ENCODE measurements around the gene ATR.
"Not testable (repeated sequence)": the region's sequence is repeated elsewhere in the genome, so short reads cannot be mapped to it uniquely, and the experiment has no call there.

The ATR gene

DNA sequence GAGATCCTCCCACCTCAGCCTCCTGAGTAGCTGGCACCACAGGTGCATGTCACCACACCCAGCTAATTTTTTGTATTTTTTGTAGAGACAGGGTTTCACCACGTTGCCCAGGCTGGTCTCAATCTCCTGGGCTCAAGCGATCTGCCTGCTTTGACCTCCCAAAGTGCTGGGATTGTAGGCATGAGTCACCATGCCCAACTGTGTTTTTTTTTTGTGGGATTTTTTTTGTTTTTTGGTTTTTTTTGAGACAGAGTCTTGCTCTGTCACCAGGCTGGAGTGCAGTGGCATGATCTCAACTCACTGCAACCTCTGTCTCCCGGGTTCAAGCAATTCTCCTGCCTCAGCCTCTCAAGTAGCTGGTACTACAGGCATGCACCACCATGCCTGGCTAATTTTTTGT lies 9.1 kb downstream of the ATR start:
- WGBS, 2 experiments = 88 to 94% methylated on average over 3 of the region's 3 CpGs
- not testable (repeated sequence) for H3K9me3 ChIP-seq (ENCODE audit: control insufficient read depth, low read length); H3K27ac ChIP-seq (ENCODE audit: insufficient read depth, low read depth, low read length, poor library complexity, severe bottlenecking); H3K36me3 ChIP-seq (ENCODE audit: control insufficient read depth, insufficient read depth, low read length); H3K4me3 ChIP-seq (ENCODE audit: insufficient read depth, low read depth, low read length); H3K4me1 ChIP-seq (ENCODE audit: control insufficient read depth, insufficient read depth, low read length); H3K27me3 ChIP-seq (ENCODE audit: control insufficient read depth, insufficient read depth, low read length, poor library complexity, severe bottlenecking)

DNA sequence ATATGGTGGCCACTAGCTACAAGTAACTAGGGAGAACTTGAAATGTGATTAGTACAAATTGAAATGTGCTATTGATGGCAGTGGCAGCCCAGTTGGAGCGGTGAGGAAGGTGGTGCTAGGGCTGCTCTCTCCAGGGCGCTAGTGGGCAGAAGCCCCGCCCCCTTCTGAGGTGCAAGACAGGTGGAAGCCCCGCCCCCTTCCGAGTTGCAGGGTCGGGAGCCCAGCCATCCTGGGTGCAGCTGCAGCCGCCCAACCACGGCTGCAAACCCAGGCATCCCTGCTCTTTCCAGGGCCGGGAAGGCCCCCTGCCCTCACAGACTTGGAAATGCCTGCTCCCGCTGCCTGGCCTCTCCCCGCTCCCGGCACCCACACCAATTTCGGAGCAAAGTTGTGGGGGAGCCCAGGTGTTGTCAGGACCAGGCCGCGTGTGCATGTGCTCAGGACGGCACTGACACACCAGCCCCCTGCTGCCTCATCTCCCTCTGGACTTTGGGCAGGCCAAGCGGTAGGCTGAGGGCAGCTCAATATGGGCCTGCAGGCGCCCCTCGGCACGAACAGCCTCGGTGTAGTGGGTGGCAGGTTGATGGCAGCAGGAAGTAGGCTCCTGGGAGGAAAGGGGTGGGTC lies 10.0 kb downstream of the ATR start:
- H3K9me3 ChIP-seq (ENCODE audit: control insufficient read depth, low read length) = no peaks in the 10 kb centered on the region
- H3K27ac ChIP-seq (ENCODE audit: insufficient read depth, low read depth, low read length, poor library complexity, severe bottlenecking) = no peak overlapping the region
- H3K36me3 ChIP-seq (ENCODE audit: control insufficient read depth, insufficient read depth, low read length) = no peaks in the 10 kb centered on the region
- H3K4me3 ChIP-seq (ENCODE audit: insufficient read depth, low read depth, low read length) = no peak overlapping the region
- no peaks in the 10 kb centered on the region for H3K4me1 ChIP-seq (ENCODE audit: control insufficient read depth, insufficient read depth, low read length)
- 90% methylated on average over 21 of the region's 21 CpGs for WGBS, 2 experiments
- H3K27me3 ChIP-seq (ENCODE audit: control insufficient read depth, insufficient read depth, low read length, poor library complexity, severe bottlenecking) = no peaks in the 10 kb centered on the region

DNA sequence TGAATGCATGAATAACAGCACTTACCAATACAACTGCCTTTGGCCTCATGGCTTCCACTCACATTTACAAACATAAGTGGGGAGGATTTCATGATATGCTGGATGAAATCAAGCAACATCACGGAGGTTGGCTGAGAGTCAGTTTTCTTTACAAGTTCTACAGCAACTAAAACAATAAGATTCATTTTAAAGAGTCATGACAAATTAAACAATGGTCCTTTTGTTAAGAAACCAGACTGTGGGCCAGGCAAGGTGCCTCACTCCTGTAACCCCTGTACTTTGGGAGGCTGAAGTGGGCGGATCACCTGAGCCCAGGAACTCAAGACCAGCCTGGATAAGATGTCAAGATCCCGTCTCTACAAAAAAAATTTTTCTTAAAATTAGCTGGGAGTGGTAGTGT lies 12.4 kb downstream of the ATR start:
- Histone ChIP-seq H3K27me3 (ENCODE audit: control insufficient read depth, insufficient read depth, low read length, poor library complexity, severe bottlenecking) (no peaks in the 10 kb centered on the region), H3K27ac (ENCODE audit: insufficient read depth, low read depth, low read length, poor library complexity, severe bottlenecking) (no peak overlapping the region), H3K36me3 (ENCODE audit: control insufficient read depth, insufficient read depth, low read length) (no peaks in the 10 kb centered on the region), H3K9me3 (ENCODE audit: control insufficient read depth, low read length) (no peaks in the 10 kb centered on the region), H3K4me1 (ENCODE audit: control insufficient read depth, insufficient read depth, low read length) (no peaks in the 10 kb centered on the region), H3K4me3 (ENCODE audit: insufficient read depth, low read depth, low read length) (no peak overlapping the region)
- WGBS, 2 experiments = 81 to 90% methylated on average over 3 of the region's 3 CpGs

DNA sequence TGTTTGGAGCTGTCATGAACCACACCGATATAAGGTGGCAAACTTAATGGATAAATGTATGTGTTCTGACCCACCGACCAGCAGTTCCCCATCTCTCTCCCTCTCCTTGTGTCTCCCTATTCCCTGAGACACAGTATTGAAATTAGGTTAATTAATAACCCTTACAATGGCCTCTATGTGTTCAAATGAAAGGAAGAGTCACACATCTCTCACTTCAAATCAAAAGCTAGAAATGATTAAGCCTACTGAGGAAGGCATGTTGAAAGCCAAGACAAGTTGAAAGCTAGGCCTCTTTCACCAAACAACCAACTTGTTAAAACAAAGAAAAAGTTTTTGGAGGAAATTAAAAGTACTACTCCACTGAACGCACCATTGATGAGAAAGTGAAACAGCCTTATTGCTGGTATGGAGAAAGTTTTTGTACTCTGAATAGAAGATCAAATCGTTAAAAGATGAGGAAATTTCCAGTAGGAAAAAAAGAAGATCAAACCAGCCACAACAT lies 15.0 kb downstream of the ATR start:
- no peaks in the 10 kb centered on the region for H3K27me3 ChIP-seq (ENCODE audit: control insufficient read depth, insufficient read depth, low read length, poor library complexity, severe bottlenecking)
- 93 to 100% methylated on average over 3 of the region's 4 CpGs for WGBS, 2 experiments
- no peaks in the 10 kb centered on the region for H3K4me1 ChIP-seq (ENCODE audit: control insufficient read depth, insufficient read depth, low read length)
- H3K4me3 ChIP-seq (ENCODE audit: insufficient read depth, low read depth, low read length) = no peak overlapping the region
- H3K9me3 ChIP-seq (ENCODE audit: control insufficient read depth, low read length) = no peaks in the 10 kb centered on the region
- no peak overlapping the region for H3K27ac ChIP-seq (ENCODE audit: insufficient read depth, low read depth, low read length, poor library complexity, severe bottlenecking)
- no peaks in the 10 kb centered on the region for H3K36me3 ChIP-seq (ENCODE audit: control insufficient read depth, insufficient read depth, low read length)

DNA sequence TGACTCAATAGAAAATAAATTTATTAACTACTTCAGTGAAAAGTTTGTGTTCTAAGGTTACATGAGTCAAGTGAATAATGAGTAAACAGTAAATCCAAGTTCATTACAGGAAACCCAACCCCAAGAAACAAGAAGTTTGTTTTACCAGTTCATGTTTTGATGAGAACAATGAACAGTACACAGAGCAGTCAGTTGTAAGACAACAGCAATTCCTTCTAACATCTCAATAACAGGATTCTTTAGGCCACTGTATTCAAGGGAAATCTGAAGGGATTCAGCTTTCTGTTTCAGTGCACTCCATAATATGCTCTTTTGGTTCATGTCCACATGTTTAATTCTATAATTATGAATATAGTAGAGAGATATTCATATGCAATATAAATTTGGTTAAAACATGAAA lies 18.4 kb downstream of the ATR start:
- H3K36me3 ChIP-seq (ENCODE audit: control insufficient read depth, insufficient read depth, low read length) = peaks cover 3% of the 10 kb centered on the region
- H3K4me3 ChIP-seq (ENCODE audit: insufficient read depth, low read depth, low read length) = no peak overlapping the region
- no peaks in the 10 kb centered on the region for H3K9me3 ChIP-seq (ENCODE audit: control insufficient read depth, low read length)
- H3K27me3 ChIP-seq (ENCODE audit: control insufficient read depth, insufficient read depth, low read length, poor library complexity, severe bottlenecking) = no peaks in the 10 kb centered on the region
- no peaks in the 10 kb centered on the region for H3K4me1 ChIP-seq (ENCODE audit: control insufficient read depth, insufficient read depth, low read length)
- no peak overlapping the region for H3K27ac ChIP-seq (ENCODE audit: insufficient read depth, low read depth, low read length, poor library complexity, severe bottlenecking)

DNA sequence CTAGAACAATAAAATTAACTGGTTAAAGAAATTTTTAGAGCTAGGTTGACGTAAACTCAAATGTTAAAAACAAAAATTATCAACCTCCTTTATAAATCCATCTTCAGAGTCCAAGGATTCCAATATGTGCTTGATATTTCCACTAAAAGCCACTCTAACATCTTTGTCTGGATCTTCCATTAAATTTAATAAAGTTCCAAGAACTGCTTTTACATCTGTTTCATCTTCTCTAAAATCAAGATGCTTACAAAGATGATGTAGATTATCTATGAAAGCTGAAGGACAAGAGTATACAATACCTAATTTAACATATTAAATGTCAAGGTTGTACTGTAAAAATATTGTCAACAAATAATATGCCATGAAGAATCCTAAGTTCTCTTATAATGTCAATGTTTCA lies 24.8 kb downstream of the ATR start:
- WGBS, 2 experiments = 93 to 96% methylated on average over 1 of the region's 1 CpG
- no peaks in the 10 kb centered on the region for H3K4me1 ChIP-seq (ENCODE audit: control insufficient read depth, insufficient read depth, low read length)
- H3K27ac ChIP-seq (ENCODE audit: insufficient read depth, low read depth, low read length, poor library complexity, severe bottlenecking) = no peak overlapping the region
- H3K4me3 ChIP-seq (ENCODE audit: insufficient read depth, low read depth, low read length) = no peak overlapping the region
- no peaks in the 10 kb centered on the region for H3K27me3 ChIP-seq (ENCODE audit: control insufficient read depth, insufficient read depth, low read length, poor library complexity, severe bottlenecking)
- peaks cover 16% of the 10 kb centered on the region for H3K36me3 ChIP-seq (ENCODE audit: control insufficient read depth, insufficient read depth, low read length)
- no peaks in the 10 kb centered on the region for H3K9me3 ChIP-seq (ENCODE audit: control insufficient read depth, low read length)

DNA sequence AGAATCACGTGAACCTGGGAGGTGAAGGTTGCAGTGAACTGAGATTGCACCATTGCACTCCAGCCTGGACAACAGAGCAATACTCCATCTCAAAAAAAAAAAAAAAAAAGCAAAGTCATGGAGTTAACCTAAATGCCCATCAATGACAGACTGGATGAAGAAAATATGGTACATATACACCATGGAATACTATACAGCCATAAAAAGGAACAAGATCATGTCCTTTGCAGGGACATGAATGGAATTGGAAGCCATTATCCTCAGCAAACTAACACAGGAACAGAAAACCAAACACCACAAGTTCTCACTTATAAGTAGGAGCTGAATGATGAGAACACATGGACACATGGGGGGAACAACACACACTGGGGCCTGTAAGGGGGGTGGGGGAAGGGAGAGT lies 26.0 kb downstream of the ATR start:
- not testable (repeated sequence) for H3K4me1 ChIP-seq (ENCODE audit: control insufficient read depth, insufficient read depth, low read length); H3K4me3 ChIP-seq (ENCODE audit: insufficient read depth, low read depth, low read length); H3K9me3 ChIP-seq (ENCODE audit: control insufficient read depth, low read length); H3K27me3 ChIP-seq (ENCODE audit: control insufficient read depth, insufficient read depth, low read length, poor library complexity, severe bottlenecking); H3K27ac ChIP-seq (ENCODE audit: insufficient read depth, low read depth, low read length, poor library complexity, severe bottlenecking)
- 100% methylated on average over 1 of the region's 1 CpG for WGBS, 2 experiments
- peaks cover 17% of the 10 kb centered on the region for H3K36me3 ChIP-seq (ENCODE audit: control insufficient read depth, insufficient read depth, low read length)

DNA sequence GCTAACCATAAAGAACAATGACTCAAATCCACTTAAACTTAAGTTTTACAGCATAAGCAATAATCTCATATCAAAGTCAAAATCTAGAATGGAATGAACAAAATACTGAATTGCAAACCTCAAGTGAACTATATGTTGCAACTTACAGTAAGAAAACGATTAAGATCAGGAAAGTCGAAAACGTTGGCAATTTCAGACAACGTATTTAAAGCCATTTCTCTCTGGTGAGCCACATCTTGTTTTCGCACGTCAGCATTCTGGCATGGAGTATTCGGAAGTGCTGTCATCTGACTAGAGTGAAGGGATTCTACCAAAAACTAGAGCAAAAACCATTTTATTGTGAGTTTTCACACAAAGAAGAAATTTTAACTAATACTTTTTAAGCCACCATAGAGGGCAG lies 28.5 kb downstream of the ATR start:
- 91 to 92% methylated on average over 7 of the region's 7 CpGs for WGBS, 2 experiments
- H3K4me3 ChIP-seq (ENCODE audit: insufficient read depth, low read depth, low read length) = no peak overlapping the region
- peaks cover 18% of the 10 kb centered on the region for H3K36me3 ChIP-seq (ENCODE audit: control insufficient read depth, insufficient read depth, low read length)
- no peaks in the 10 kb centered on the region for H3K9me3 ChIP-seq (ENCODE audit: control insufficient read depth, low read length)
- H3K27ac ChIP-seq (ENCODE audit: insufficient read depth, low read depth, low read length, poor library complexity, severe bottlenecking) = no peak overlapping the region
- no peaks in the 10 kb centered on the region for H3K4me1 ChIP-seq (ENCODE audit: control insufficient read depth, insufficient read depth, low read length)
- H3K27me3 ChIP-seq (ENCODE audit: control insufficient read depth, insufficient read depth, low read length, poor library complexity, severe bottlenecking) = no peaks in the 10 kb centered on the region

DNA sequence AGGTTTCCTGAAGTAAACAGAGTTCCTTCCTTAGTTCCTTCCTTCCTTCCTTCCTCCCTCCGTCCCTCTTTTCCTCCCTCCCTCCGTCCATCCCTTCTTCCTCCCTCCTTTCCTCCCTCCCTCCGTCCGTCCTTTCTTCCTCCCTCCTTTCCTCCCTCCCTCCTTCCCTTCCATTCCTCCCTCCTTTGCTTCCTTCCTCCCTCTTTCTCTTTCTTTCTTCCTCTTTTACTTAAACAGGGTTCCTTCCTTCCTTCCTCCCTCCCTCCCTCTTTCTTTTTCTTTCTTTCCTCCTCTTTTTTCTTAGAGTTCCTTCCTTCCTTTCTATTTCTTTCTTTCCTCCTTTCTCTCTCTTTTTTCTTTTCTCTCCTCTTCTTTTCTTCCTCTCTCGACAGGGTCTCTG lies 35.2 kb downstream of the ATR start:
- Histone ChIP-seq H3K9me3 (ENCODE audit: control insufficient read depth, low read length) (no peaks in the 10 kb centered on the region), H3K4me3 (ENCODE audit: insufficient read depth, low read depth, low read length) (no peak overlapping the region), H3K36me3 (ENCODE audit: control insufficient read depth, insufficient read depth, low read length) (peaks cover 5% of the 10 kb centered on the region), H3K27me3 (ENCODE audit: control insufficient read depth, insufficient read depth, low read length, poor library complexity, severe bottlenecking) (no peaks in the 10 kb centered on the region), H3K27ac (ENCODE audit: insufficient read depth, low read depth, low read length, poor library complexity, severe bottlenecking) (no peak overlapping the region), H3K4me1 (ENCODE audit: control insufficient read depth, insufficient read depth, low read length) (no peaks in the 10 kb centered on the region)
- WGBS, 2 experiments = 89 to 93% methylated on average over 5 of the region's 5 CpGs

DNA sequence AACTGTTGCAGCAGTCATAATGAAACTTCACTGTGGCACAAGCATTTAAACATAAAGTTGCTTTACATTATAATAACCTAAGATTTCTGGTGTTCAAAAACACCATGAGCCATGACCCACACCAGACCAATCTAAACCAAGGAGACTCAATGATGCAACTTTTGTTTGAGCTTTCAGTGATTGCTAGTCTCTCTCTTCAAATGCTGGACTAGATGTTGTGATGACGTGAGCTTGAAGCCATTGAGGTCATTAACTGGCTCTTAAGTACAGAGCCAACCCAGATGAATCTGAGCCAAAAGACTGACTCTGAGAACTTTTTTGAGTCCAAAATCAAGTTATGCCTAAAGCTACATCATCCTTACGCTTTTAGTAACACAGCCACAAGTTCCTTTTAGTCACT lies 36.5 kb downstream of the ATR start:
- WGBS, 2 experiments = 94 to 99% methylated on average over 2 of the region's 2 CpGs

DNA sequence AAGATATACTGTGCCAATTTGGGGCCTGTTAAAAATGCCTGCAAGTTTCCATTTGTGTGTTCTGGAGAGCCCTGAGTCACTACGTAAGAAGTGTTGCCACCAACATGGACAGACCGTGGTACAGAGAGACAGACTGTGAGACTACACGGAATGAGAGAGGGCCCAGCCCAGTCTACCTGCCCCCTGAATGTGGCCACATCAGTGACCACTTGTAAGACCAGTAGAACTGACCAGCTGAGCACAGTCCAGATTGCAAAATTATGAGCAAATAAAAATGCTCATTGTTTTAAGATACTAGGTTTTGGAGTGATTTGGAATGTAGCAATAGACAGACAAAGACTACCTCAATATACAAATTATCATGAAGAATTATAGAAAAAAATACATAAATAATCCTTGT lies 42.0 kb downstream of the ATR start:
- 92% methylated on average over 3 of the region's 3 CpGs for WGBS, 2 experiments
- Histone ChIP-seq H3K4me3 (ENCODE audit: insufficient read depth, low read depth, low read length) (no peak overlapping the region), H3K27ac (ENCODE audit: insufficient read depth, low read depth, low read length, poor library complexity, severe bottlenecking) (no peak overlapping the region), H3K9me3 (ENCODE audit: control insufficient read depth, low read length) (no peaks in the 10 kb centered on the region), H3K27me3 (ENCODE audit: control insufficient read depth, insufficient read depth, low read length, poor library complexity, severe bottlenecking) (no peaks in the 10 kb centered on the region), H3K36me3 (ENCODE audit: control insufficient read depth, insufficient read depth, low read length) (no peaks in the 10 kb centered on the region), H3K4me1 (ENCODE audit: control insufficient read depth, insufficient read depth, low read length) (no peaks in the 10 kb centered on the region)

More for the DNA sequence above, 36.5 kb downstream of the ATR start:
- Histone ChIP-seq H3K4me3 (ENCODE audit: insufficient read depth, low read depth, low read length) (no peak overlapping the region), H3K27ac (ENCODE audit: insufficient read depth, low read depth, low read length, poor library complexity, severe bottlenecking) (no peak overlapping the region), H3K9me3 (ENCODE audit: control insufficient read depth, low read length) (no peaks in the 10 kb centered on the region), H3K27me3 (ENCODE audit: control insufficient read depth, insufficient read depth, low read length, poor library complexity, severe bottlenecking) (no peaks in the 10 kb centered on the region), H3K36me3 (ENCODE audit: control insufficient read depth, insufficient read depth, low read length) (no peaks in the 10 kb centered on the region), H3K4me1 (ENCODE audit: control insufficient read depth, insufficient read depth, low read length) (no peaks in the 10 kb centered on the region)

Data from ectodermal cell (in vitro differentiated cells).